AG09309 (cell line): Measurements from ENCODE around the gene MYL5.
"Not testable (repeated sequence)": the region's sequence is repeated elsewhere in the genome, so short reads cannot be mapped to it uniquely, and the experiment has no call there.

Source experiments
- DNase-seq: peaks from one replicate; pipeline ENCODE4 v3.0.0-alpha.2; 2010; ENCODE audit warnings: low read depth
- H3K4me3 ChIP-seq: 2 replicates; pipeline ENCODE4 v1.5.1; 2011; ENCODE audit warnings: mild to moderate bottlenecking, low read depth, low read length, moderate library complexity; ENCODE audit not compliant: control insufficient read depth
- CTCF ChIP-seq: IDR thresholded peaks from 2 replicates; pipeline ENCODE4 v1.5.1; 2011; ENCODE audit warnings: mild to moderate bottlenecking, low read depth, low read length, inconsistent platforms; ENCODE audit not compliant: insufficient read depth, control insufficient read depth; ENCODE audit errors: missing control alignments

Gene MYL5

GRCh38 chr4:702618-703048 lies 28.3 kb downstream of the MYL5 start:
- no peak overlapping the region for H3K4me3 ChIP-seq
- DNase-seq = no peak
- TF ChIP-seq CTCF = no peak

DNA sequence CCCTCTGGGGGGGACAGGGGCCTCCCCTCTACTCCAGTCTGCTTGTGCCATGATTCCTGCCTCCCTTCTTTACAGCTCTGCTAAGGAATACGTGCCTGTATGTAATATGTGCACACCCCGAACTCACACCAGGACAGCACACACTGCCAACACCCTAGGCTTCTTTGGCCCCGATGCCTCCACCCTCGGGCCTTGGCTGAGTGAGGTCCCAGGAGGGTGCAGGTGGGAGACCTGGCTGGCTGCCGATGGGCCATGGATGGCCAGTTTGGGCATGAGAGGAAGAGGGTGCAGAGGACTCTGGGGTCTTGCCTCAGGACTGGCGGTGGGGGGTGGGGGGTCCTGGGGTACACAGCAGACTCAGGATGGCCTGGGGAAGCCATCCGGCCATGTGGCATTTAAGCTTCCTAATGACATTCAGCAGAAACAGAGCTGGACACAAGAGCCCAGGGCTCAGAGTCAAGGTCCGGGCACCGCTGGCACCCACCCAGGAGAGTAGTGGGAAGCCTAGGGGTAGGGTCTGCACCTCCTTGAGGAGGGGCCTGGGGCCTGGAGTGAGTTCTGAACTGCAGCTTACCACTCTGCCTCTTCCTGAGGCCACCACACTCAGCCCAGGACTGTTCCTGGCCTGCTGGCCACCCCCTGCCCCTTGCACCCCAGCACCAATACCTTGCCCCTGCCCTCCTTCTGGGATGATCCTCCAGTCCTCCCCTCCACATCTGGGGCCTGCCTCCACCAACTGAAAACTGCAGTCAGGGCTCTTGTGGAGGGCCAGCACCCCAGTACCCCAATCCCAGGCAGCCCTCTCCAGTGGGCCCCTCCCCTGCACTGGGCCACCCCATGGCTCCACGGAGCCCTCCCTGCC lies 29.2 kb downstream of the MYL5 start:
- no peak for DNase-seq
- H3K4me3 ChIP-seq = no peak overlapping the region
- no peak for TF ChIP-seq CTCF

DNA sequence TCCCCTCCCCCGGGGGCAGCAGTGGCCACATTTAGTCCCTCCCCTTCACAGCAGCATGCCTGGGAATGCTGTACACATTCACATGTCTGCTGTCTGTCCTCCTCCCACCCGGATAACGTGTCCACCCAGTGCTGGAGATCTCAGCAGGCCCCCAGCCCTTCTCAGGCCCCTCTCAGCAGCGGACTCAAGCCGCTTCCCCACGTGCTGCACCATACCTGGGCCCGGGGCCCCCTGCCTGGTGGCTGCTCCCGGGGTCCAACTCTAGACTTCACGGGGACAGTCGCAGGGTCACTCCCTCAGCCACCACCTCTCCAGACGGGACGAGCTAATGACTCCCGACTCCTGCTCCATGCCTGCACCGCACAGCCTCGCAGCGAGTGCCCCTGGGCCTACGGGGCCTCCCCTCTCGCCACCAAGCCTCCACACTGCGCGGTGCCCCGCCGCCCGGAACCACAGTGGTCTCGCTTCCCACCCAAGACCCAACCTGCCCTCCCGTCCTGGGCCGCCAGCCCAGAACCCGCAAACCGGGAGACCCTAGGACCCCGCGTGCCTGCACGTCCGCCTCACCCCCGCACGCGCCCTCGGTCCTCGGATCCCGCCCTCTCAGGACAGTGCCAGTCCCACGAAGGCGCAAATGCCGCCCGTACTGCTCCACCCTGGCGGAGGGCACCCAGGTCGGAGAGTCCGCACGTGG lies 30.0 kb downstream of the MYL5 start:
- H3K4me3 ChIP-seq = no peak overlapping the region
- no peak for DNase-seq
- no peak for TF ChIP-seq CTCF

DNA sequence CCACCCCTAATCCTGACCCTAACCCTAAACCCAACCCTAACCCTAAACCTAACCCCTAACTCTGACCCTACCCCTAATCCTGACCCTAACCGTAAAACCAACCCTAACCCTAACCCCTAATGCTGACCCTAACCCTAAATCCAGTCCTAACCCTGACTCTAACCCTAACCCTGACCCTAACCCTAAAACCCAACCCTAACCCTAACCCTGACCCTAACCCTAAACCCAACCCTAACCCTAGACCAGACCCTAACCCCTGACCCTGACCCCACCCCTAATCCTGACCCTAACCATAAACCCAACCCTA lies 30.6 kb downstream of the MYL5 start:
- DNase-seq = no peak
- H3K4me3 ChIP-seq = peak overlapping the region; percentile 51
- TF ChIP-seq CTCF = no peak

DNA sequence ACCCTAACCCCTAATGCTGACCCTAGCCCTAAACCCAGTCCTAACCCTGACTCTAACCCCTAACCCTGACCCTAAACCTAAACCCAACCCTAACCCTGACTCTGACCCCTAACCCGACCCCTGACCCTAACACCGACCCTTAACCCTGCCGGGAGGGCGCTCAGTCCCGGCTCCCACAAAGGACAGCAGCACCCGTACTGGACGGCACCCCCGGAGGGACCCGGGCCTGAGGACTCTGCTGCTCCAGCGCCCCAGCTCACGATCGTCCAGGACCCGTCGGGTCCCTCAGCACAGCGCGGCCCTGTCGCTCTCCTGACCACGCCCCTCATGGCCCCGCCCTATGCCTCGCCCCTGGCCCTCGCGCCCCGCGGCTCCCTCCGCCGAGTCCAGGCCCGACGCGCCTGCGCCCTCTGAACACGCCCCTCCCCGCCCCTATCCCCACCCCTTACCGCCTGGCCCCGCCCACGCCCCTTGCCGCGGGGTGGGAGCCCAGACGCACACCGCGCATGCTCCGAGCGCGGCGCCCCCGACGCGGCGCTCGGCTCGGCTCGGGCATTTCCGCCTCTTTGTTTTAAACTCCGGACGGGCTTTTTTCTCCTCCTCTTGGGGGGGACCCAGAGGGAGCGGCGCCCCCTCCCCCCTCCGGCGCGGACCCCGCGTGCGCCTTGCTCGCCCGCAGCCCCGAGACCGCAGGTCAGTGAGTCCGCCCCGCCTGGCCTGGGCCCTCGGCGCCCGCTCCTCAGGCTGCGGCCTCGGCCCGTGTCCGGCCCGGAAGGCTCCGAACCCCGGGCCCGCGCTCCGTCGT lies 31.1 kb downstream of the MYL5 start, which contains the start of gene PCGF3:
Gene PCGF3, plus strand, starts transcription at position 555 of the 805 bp plus-strand sequence. CDS start 27,849 bp downstream, outside the sequence.
- peak; percentile 67 for DNase-seq
- H3K4me3 ChIP-seq = peak within 1 kb of the TSS; percentile 96
- no peak for TF ChIP-seq CTCF

- DNase-seq = not testable (repeated sequence)
- peak overlapping the region; percentile 96 for H3K4me3 ChIP-seq
Measured at GRCh38 chr4:706083-706633, 31.8 kb downstream of the MYL5 start.
